GM13977 (cell line): Measurements from ENCODE around the gene PAM16.

Source experiments
- DNase-seq: peaks from one replicate; pipeline ENCODE4 v3.0.0; 2012; ENCODE audit warnings: low spot score
- CTCF ChIP-seq: IDR thresholded peaks from 2 replicates; pipeline ENCODE4 v1.5.1; 2012; ENCODE audit warnings: mild to moderate bottlenecking, control low read depth; ENCODE audit not compliant: insufficient read depth; ENCODE audit errors: extremely low read depth, missing control alignments
- in situ Hi-C: fragments of 300-500 bp; cut with MboI; formaldehyde crosslinking; loops from one replicate; pipeline ENCODE4 v1.12.0; 2022; ENCODE audit warnings: low sequenced_read_pairs, low pct_unique_long_range_greater_than_20kb, mixed read lengths, inconsistent platforms; ENCODE audit not compliant: unreplicated experiment

Gene PAM16

GRCh38 chr16:4350365-4350786 is 745 bp downstream of the PAM16 start:
- TF ChIP-seq CTCF = no peak
- in situ Hi-C loops = no loop called here
- DNase-seq = no peak

GRCh38 chr16:4349332-4349731 is 1.8 kb downstream of the PAM16 start:
- TF ChIP-seq CTCF = no peak
- in situ Hi-C loops = no loop called here
- no peak for DNase-seq

GRCh38 chr16:4347765-4348509 is 3.2 kb downstream of the PAM16 start:
- in situ Hi-C loops = no loop called here
- no peak for DNase-seq
- TF ChIP-seq CTCF = no peak

- TF ChIP-seq CTCF = no peak
- DNase-seq = no peak
- in situ Hi-C loops = no loop called here
Measured at GRCh38 chr16:4347010-4347409, 4.1 kb downstream of the PAM16 start.

- DNase-seq = no peak
- in situ Hi-C loops = no loop called here
Measured at GRCh38 chr16:4345836-4346781, 5.0 kb downstream of the PAM16 start.

More at GRCh38 chr16:4345836-4346781, 5.0 kb downstream of the PAM16 start:
- TF ChIP-seq CTCF = no peak
